SK-N-SH treated with all-trans-retinoic acid at 6 μM for 48 hours (cell line): ENCODE data around the gene AUTS2.

ENCODE experiments used
- ATAC-seq: fragments of 200-7000 bp; cut with Tn5 transposase; 3 replicates; pipeline ENCODE4 v1.9.1; 2020; ENCODE audit warnings: mild to moderate bottlenecking, moderate library complexity
- ARNTL ChIP-seq: fragments of 450-650 bp; formaldehyde crosslinking; IDR thresholded peaks from 2 replicates; pipeline ENCODE4 v1.5.0; 2020; ENCODE audit warnings: low read depth, mild to moderate bottlenecking, moderate library complexity, borderline replicate concordance
- CREB5 ChIP-seq: fragments of 250-450 bp; sonication (Bioruptor Pico); IDR thresholded peaks from 2 replicates; pipeline ENCODE4 v1.5.1; 2020; ENCODE audit warnings: low read depth, mild to moderate bottlenecking, moderate library complexity
- CSDC2 ChIP-seq: fragments of 250-450 bp; sonication (Bioruptor Pico); IDR thresholded peaks from 2 replicates; pipeline ENCODE4 v1.5.0; 2020; ENCODE audit warnings: mild to moderate bottlenecking, moderate library complexity
- CSRNP3 ChIP-seq: fragments of 250-450 bp; sonication (Bioruptor Pico); IDR thresholded peaks from 2 replicates; pipeline ENCODE4 v1.5.1; 2021; ENCODE audit warnings: mild to moderate bottlenecking, moderate library complexity
- PATZ1 ChIP-seq: fragments of 250-450 bp; sonication (Bioruptor Pico); IDR thresholded peaks from 2 replicates; pipeline ENCODE4 v1.8.0; 2020; ENCODE audit warnings: mild to moderate bottlenecking, moderate library complexity, borderline replicate concordance
- POU6F1 ChIP-seq: fragments of 250-450 bp; sonication (Bioruptor Pico); IDR thresholded peaks from 2 replicates; pipeline ENCODE4 v1.8.0; 2021; ENCODE audit warnings: low read depth, mild to moderate bottlenecking, moderate library complexity, borderline replicate concordance
- RARB ChIP-seq: fragments of 250-450 bp; sonication (Bioruptor Pico); IDR thresholded peaks from 2 replicates; pipeline ENCODE4 v1.8.0; 2021; ENCODE audit warnings: mild to moderate bottlenecking, moderate library complexity
- SNAI2 ChIP-seq: fragments of 250-450 bp; sonication (Bioruptor Pico); IDR thresholded peaks from 2 replicates; pipeline ENCODE4 v1.5.0; 2020; ENCODE audit warnings: mild to moderate bottlenecking, moderate library complexity
- TOX ChIP-seq: fragments of 250-450 bp; sonication (Bioruptor Pico); IDR thresholded peaks from 2 replicates; pipeline ENCODE4 v1.8.0; 2021; ENCODE audit warnings: mild to moderate bottlenecking, moderate library complexity, borderline replicate concordance
- TSHZ2 ChIP-seq: fragments of 250-450 bp; sonication (Bioruptor Pico); IDR thresholded peaks from 2 replicates; pipeline ENCODE4 v1.5.0; 2020; ENCODE audit warnings: mild to moderate bottlenecking, moderate library complexity
- ZC3H10 ChIP-seq: fragments of 250-450 bp; sonication (Bioruptor Pico); IDR thresholded peaks from 2 replicates; pipeline ENCODE4 v1.5.1; 2021; ENCODE audit warnings: mild to moderate bottlenecking, moderate library complexity
- ZFP30 ChIP-seq: fragments of 450-650 bp; formaldehyde crosslinking; IDR thresholded peaks from 2 replicates; pipeline ENCODE4 v1.5.0; 2022; ENCODE audit warnings: mild to moderate bottlenecking, moderate library complexity
- ZNF565 ChIP-seq: fragments of 450-650 bp; formaldehyde crosslinking; conservative IDR thresholded peaks from 2 replicates; pipeline ENCODE4 v1.5.0; 2020; ENCODE audit warnings: low read depth, mild to moderate bottlenecking, moderate library complexity
- ZNF70 ChIP-seq: fragments of 450-650 bp; formaldehyde crosslinking; IDR thresholded peaks from 2 replicates; pipeline ENCODE4 v1.5.0; 2020; ENCODE audit warnings: mild to moderate bottlenecking, moderate library complexity
- ZNF8 ChIP-seq: fragments of 450-650 bp; formaldehyde crosslinking; IDR thresholded peaks from 2 replicates; pipeline ENCODE4 v1.5.0; 2020; ENCODE audit warnings: mild to moderate bottlenecking, moderate library complexity

AUTS2 gene

GRCh38 chr7:70573071-70573661 lies 974.9 kb downstream of the AUTS2 start:
- TF ChIP-seq CREB5 (CRISPR knock-in tag) = no peak
- TF ChIP-seq SNAI2 (CRISPR knock-in tag) = no peak
- no peak for TF ChIP-seq CSDC2
- no peak for TF ChIP-seq CSRNP3 (CRISPR knock-in tag)
- TF ChIP-seq PATZ1 = no peak
- ATAC-seq = no peak

- TF ChIP-seq ZNF565 (CRISPR knock-in tag) = no peak
- no peak for TF ChIP-seq ARNTL (CRISPR knock-in tag)
- TF ChIP-seq ZNF8 (CRISPR knock-in tag) = no peak
- TF ChIP-seq PATZ1 = no peak
- TF ChIP-seq RARB = no peak
- no peak for TF ChIP-seq POU6F1 (CRISPR knock-in tag)
- no peak for TF ChIP-seq TSHZ2 (CRISPR knock-in tag)
- TF ChIP-seq ZFP30 (CRISPR knock-in tag) = no peak
- no peak for TF ChIP-seq TOX (CRISPR knock-in tag)
- no peak for TF ChIP-seq CSDC2
- TF ChIP-seq, all 23 proteins: peak for 0
- no peak for ATAC-seq
These were observed 975.4 kb downstream of the AUTS2 start for GRCh38 chr7:70573696-70574095.

GRCh38 chr7:70574314-70574834 lies 976.1 kb downstream of the AUTS2 start:
- ATAC-seq = no peak
- TF ChIP-seq POU6F1 (CRISPR knock-in tag) (no peak), ZNF565 (CRISPR knock-in tag) (no peak), ZNF70 (CRISPR knock-in tag) (no peak), CREB5 (CRISPR knock-in tag) (no peak), ZC3H10 (CRISPR knock-in tag) (no peak)
- TF ChIP-seq, all 23 proteins: peak for 0
